Ectodermal cell (in vitro differentiated cells): ENCODE measurements around the gene LPXN.

Experiments used
- H3K27ac ChIP-seq: 2 replicates; pipeline ENCODE4 v1.7.0; 2013; ENCODE audit warnings: mild to moderate bottlenecking, low read depth, low read length; ENCODE audit not compliant: insufficient read depth, poor library complexity, severe bottlenecking
- H3K27me3 ChIP-seq: 2 replicates; pipeline ENCODE4 v1.7.0; 2013; ENCODE audit warnings: mild to moderate bottlenecking, low read length; ENCODE audit not compliant: insufficient read depth, control insufficient read depth, poor library complexity, severe bottlenecking
- H3K36me3 ChIP-seq: one replicate; pipeline ENCODE4 v1.7.0; 2013; ENCODE audit warnings: low read length; ENCODE audit not compliant: control insufficient read depth, insufficient read depth
- H3K4me1 ChIP-seq: one replicate; pipeline ENCODE4 v1.7.0; 2013; ENCODE audit warnings: low read length; ENCODE audit not compliant: control insufficient read depth, insufficient read depth
- H3K4me3 ChIP-seq: 2 replicates; pipeline ENCODE4 v1.7.0; 2013; ENCODE audit warnings: low read depth, low read length, control low read depth; ENCODE audit not compliant: insufficient read depth
- H3K9me3 ChIP-seq: 2 replicates; pipeline ENCODE4 v1.7.0; 2013; ENCODE audit warnings: mild to moderate bottlenecking, low read length, moderate library complexity; ENCODE audit not compliant: control insufficient read depth
- WGBS, 2 experiments: methylation state at CpG; one replicate each; pipeline ENCODE4 v1.1.7; 2013; ENCODE audit warnings: missing lambda C conversion rate in 2 of 2; 5-methylcytosine and 5-hydroxymethylcytosine counted together

The LPXN gene

DNA sequence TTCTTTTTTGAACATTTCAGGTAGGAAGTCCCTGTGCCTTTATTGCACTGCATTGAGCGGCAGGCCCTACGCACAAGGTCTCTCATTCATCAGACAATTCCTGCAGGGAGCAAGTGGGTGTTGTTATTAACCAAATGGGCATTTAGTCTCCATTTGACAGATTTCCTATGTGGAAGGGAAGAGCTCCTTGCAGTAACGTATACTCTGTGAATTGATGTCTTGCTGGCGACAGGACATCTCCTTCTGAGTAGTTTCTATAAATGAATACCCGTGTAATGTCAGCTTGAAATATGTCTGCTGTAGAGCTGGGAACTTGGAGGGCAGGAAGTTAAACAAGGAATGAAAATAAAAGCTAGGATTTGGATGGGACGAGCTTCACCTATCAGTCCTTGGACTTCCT, 71.4 kb downstream of the LPXN start:
- Histone ChIP-seq H3K27me3 (no peaks in the 10 kb centered on the region), H3K4me1 (no peaks in the 10 kb centered on the region), H3K9me3 (no peaks in the 10 kb centered on the region), H3K4me3 (no peak overlapping the region), H3K36me3 (no peaks in the 10 kb centered on the region), H3K27ac (no peak overlapping the region)
- 93% methylated on average over 6 of the region's 6 CpGs for WGBS, 2 experiments

DNA sequence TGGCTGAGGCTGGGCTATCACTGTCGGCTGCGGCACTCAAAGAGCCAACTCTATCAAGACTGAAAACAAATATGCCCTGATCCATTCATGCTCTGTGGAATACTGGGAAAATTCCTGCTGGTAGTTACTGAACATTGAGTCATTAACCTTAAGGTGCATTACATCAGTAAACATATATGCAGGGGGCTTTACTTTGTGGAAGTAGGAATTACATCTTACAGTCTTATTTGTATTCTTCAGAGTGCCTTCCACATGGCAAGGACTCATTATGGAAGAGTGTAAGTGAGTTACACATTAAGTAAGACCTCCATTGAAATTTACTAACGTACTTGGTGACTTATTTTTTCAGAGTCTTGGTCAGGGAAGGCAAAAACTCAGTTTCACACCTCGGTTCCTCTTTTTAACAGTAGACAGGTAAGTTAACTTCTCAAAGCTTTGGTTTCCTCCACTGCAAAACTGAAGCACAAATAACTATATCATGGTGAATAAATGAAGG, 72.2 kb downstream of the LPXN start:
- WGBS, 2 experiments, result 98 to 99% methylated on average over 4 of the region's 4 CpGs
- no peaks in the 10 kb centered on the region for H3K36me3 ChIP-seq
- no peaks in the 10 kb centered on the region for H3K4me1 ChIP-seq
- H3K9me3 ChIP-seq, result no peaks in the 10 kb centered on the region
- no peak overlapping the region for H3K4me3 ChIP-seq
- no peaks in the 10 kb centered on the region for H3K27me3 ChIP-seq
- H3K27ac ChIP-seq, result no peak overlapping the region

- no peaks in the 10 kb centered on the region for H3K9me3 ChIP-seq
- H3K27ac ChIP-seq, result no peak overlapping the region
- no peak overlapping the region for H3K4me3 ChIP-seq
- no peaks in the 10 kb centered on the region for H3K27me3 ChIP-seq
- no peaks in the 10 kb centered on the region for H3K4me1 ChIP-seq
- no peaks in the 10 kb centered on the region for H3K36me3 ChIP-seq
Observed at GRCh38 chr11:58502004-58502403, 73.7 kb downstream of the LPXN start.

- H3K27me3 ChIP-seq, result no peaks in the 10 kb centered on the region
- no peak overlapping the region for H3K27ac ChIP-seq
- no peaks in the 10 kb centered on the region for H3K4me1 ChIP-seq
- no peaks in the 10 kb centered on the region for H3K36me3 ChIP-seq
- no peaks in the 10 kb centered on the region for H3K9me3 ChIP-seq
- no peak overlapping the region for H3K4me3 ChIP-seq
- WGBS, 2 experiments, result 79 to 100% methylated on average over 1 to 2 of the region's 2 CpGs
Observed at GRCh38 chr11:58498464-58498863, 77.2 kb downstream of the LPXN start.

DNA sequence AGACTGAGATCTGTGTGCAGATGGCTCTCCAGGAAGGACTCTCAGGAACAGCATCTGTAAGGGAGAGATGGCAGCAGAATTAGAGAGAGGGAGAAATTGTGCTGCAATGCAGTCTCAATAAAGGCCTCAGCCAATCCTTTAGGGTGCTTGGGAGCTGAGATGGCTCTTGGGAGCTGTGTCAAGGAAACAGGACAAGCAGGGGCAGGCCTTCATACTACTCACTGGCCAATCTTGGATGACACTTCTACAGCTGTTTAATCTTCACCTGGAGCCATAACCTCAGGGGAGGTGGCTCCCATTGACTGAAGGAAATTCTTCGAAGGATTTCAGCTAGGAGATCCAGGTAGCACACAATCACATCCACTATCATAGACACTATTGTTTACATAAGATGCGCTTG, 77.7 kb downstream of the LPXN start:
- WGBS, 2 experiments, result 86 to 94% methylated on average over 2 of the region's 2 CpGs
- Histone ChIP-seq H3K4me3 (no peak overlapping the region), H3K27ac (no peak overlapping the region), H3K27me3 (no peaks in the 10 kb centered on the region), H3K4me1 (no peaks in the 10 kb centered on the region), H3K36me3 (no peaks in the 10 kb centered on the region), H3K9me3 (no peaks in the 10 kb centered on the region)

- H3K9me3 ChIP-seq, result no peaks in the 10 kb centered on the region
- 85 to 92% methylated on average over 2 of the region's 2 CpGs for WGBS, 2 experiments
- no peaks in the 10 kb centered on the region for H3K27me3 ChIP-seq
- H3K27ac ChIP-seq, result no peak overlapping the region
- H3K4me3 ChIP-seq, result no peak overlapping the region
- H3K36me3 ChIP-seq, result no peaks in the 10 kb centered on the region
- no peaks in the 10 kb centered on the region for H3K4me1 ChIP-seq
Observed at GRCh38 chr11:58495906-58496305, 79.8 kb downstream of the LPXN start.

- Histone ChIP-seq H3K4me3 (no peak overlapping the region), H3K4me1 (no peaks in the 10 kb centered on the region), H3K27ac (no peak overlapping the region), H3K36me3 (no peaks in the 10 kb centered on the region), H3K27me3 (no peaks in the 10 kb centered on the region), H3K9me3 (no peaks in the 10 kb centered on the region)
Observed at GRCh38 chr11:58494101-58494500, 81.6 kb downstream of the LPXN start.

DNA sequence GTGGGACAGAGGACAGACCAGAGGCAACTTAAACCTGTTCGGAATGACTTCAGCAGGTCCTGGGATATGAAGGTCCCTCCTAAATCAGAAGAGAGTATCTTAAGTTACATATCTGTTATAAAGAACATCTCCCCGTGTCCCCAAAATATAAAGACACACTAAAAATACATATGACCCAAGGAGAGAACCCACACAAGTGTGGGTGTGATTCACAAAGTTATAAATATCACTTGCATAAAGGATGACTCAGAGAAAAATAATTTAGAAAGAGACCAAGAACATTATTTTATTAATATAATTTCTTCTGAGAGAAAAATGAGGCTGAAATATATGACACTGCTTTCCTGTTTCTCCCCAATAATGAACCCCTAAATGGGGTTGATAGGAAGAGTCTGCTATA, 82.0 kb downstream of the LPXN start:
- Histone ChIP-seq H3K9me3 (no peaks in the 10 kb centered on the region), H3K4me1 (no peaks in the 10 kb centered on the region), H3K27me3 (no peaks in the 10 kb centered on the region), H3K4me3 (no peak overlapping the region), H3K36me3 (no peaks in the 10 kb centered on the region), H3K27ac (no peak overlapping the region)
- WGBS, 2 experiments, result no CpG with 5 or more reads among the region's 2 CpGs

DNA sequence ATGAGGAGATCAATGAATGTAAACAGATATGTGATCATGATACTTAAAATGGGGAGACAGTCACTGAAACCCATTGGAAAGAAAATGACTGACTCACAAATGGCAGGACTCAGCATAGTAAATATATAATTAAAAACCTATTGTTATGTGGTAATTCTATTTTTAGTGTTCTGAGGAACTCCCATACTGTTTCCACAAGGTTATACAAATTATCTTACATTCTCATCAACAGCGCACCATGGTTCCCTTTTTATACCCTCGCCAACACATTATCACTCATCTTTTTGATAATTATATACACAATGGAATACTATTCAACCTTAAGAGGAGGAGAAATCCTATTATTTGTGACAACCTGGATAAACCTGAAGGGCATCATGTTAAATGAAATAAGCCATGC, 84.8 kb downstream of the LPXN start:
- Histone ChIP-seq H3K9me3 (no peaks in the 10 kb centered on the region), H3K27ac (no peak overlapping the region), H3K27me3 (no peaks in the 10 kb centered on the region), H3K4me3 (no peak overlapping the region), H3K36me3 (no peaks in the 10 kb centered on the region), H3K4me1 (no peaks in the 10 kb centered on the region)
- 100% methylated on average over 2 of the region's 2 CpGs; no CpG with 5 or more reads in 1 of the 2 experiments for WGBS, 2 experiments

GRCh38 chr11:58487170-58487569, 88.5 kb downstream of the LPXN start:
- H3K4me3 ChIP-seq, result no peak overlapping the region
- no peaks in the 10 kb centered on the region for H3K27me3 ChIP-seq
- no peaks in the 10 kb centered on the region for H3K36me3 ChIP-seq
- no peak overlapping the region for H3K27ac ChIP-seq
- no peaks in the 10 kb centered on the region for H3K4me1 ChIP-seq
- H3K9me3 ChIP-seq, result no peaks in the 10 kb centered on the region

DNA sequence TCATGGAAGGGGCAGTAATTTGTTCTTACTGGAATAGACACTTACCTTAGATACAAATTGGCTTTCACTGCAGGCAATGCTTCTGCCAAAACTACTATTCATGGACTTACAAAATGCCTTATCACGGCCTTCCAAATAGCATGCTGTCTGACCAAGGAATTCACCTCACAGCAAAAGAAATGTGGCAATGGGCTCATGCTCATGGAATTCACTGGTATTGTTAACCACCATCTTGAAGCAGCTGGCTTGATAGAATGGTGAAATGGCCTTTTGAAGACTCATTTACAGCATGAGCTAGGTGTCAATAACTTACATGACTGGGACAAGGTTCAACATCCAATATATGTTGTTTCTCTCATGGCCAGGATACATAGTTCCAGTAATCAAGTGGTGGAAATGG, 89.7 kb downstream of the LPXN start:
- Histone ChIP-seq H3K4me3 (no peak overlapping the region), H3K9me3 (no peaks in the 10 kb centered on the region), H3K36me3 (no peaks in the 10 kb centered on the region), H3K27me3 (no peaks in the 10 kb centered on the region), H3K27ac (no peak overlapping the region), H3K4me1 (no peaks in the 10 kb centered on the region)
- WGBS, 2 experiments, result 96 to 97% methylated on average over 1 of the region's 1 CpG
